HepG2 (cell line): Measurements from ENCODE around the gene TNFRSF6B. TPM values are rescaled to one million over a fixed set of nuclear protein-coding genes. Genes with fewer than 3 reads are reported as not detected.

Source experiments
- BRCA1 ChIP-seq: sonication (generic); formaldehyde crosslinking; IDR thresholded peaks from 2 replicates; pipeline ENCODE4 v1.4.0; 2020; ENCODE audit warnings: missing genetic modification reagents
- DNMT1 ChIP-seq: sonication (generic); formaldehyde crosslinking; IDR thresholded peaks from 2 replicates; pipeline ENCODE4 v1.5.1; 2020; ENCODE audit warnings: mild to moderate bottlenecking, missing genetic modification reagents
- FOXK2 ChIP-seq: fragments of 450-650 bp; IDR thresholded peaks from 2 replicates; pipeline ENCODE4 v1.6.1; 2016
- IKZF1 ChIP-seq: fragments of 450-650 bp; IDR thresholded peaks from 2 replicates; pipeline ENCODE4 v1.7.1; 2016
- KDM2A ChIP-seq: sonication (generic); formaldehyde crosslinking; IDR thresholded peaks from 2 replicates; pipeline ENCODE4 v1.4.0; 2020; ENCODE audit warnings: low read depth, missing genetic modification reagents, borderline replicate concordance
- MXI1 ChIP-seq: IDR thresholded peaks from 3 replicates; pipeline ENCODE4 v1.6.1; 2012; ENCODE audit warnings: low read depth, low read length, inconsistent platforms, borderline replicate concordance
- RERE ChIP-seq: IDR thresholded peaks from 2 replicates; pipeline ENCODE4 v1.6.1; 2016; ENCODE audit warnings: low read depth, missing genetic modification reagents, missing compliant biosample characterization
- ZFP91 ChIP-seq: sonication (generic); formaldehyde crosslinking; IDR thresholded peaks from 2 replicates; pipeline ENCODE4 v1.9.0; 2022; ENCODE audit warnings: missing genetic modification reagents, mild to moderate bottlenecking, borderline replicate concordance
- ZMYM2 ChIP-seq: sonication (generic); formaldehyde crosslinking; IDR thresholded peaks from 2 replicates; pipeline ENCODE4 v1.8.0; 2022; ENCODE audit warnings: mild to moderate bottlenecking, missing genetic modification reagents
- ZNF264 ChIP-seq: sonication (generic); formaldehyde crosslinking; IDR thresholded peaks from 2 replicates; pipeline ENCODE4 v1.4.0; 2020; ENCODE audit warnings: missing genetic modification reagents
- ZNF550 ChIP-seq: sonication (generic); formaldehyde crosslinking; IDR thresholded peaks from 2 replicates; pipeline ENCODE4 v1.4.0; 2020; ENCODE audit warnings: mild to moderate bottlenecking, missing genetic modification reagents, borderline replicate concordance
- ZNF589 ChIP-seq: sonication (generic); formaldehyde crosslinking; conservative IDR thresholded peaks from 2 replicates; pipeline ENCODE4 v1.8.0; 2022; ENCODE audit warnings: mild to moderate bottlenecking, moderate library complexity, missing genetic modification reagents
- polyA plus RNA-seq, 8 experiments: library from polyadenylated mRNA; depleted of rRNA in 3 of 8; stranded (reverse) in 7 of 8; unstranded in 1 of 8; fragments of >200 nt; fragmentation: Illumina TruSeq in 4 of 8; extraction: Trizol in 4 of 8; gene quantifications; 2 replicates each; pipeline versions ENCODE4 v1.2.1 to v1.2.3, GENCODE V29; 2011 to 2016; ENCODE audit warnings: low read depth in 4 of 8, missing spikeins in 1 of 8, mixed read lengths in 1 of 8; ENCODE audit not compliant: insufficient read depth in 1 of 8
- total RNA-seq, 5 experiments: library from RNA; depleted of rRNA; stranded (reverse); fragments of >200 nt; fragmentation: Illumina TruSeq; extraction: Trizol; gene quantifications; 2 replicates each; pipeline ENCODE4 v1.2.3, GENCODE V29; 2016; ENCODE audit warnings: low read depth in 1 of 5
- TF ChIP-seq, protein P1 (sequence below): IDR thresholded peaks from 2 replicates; pipeline ENCODE4 v1.6.1; 2016
- TF ChIP-seq, protein P2 (sequence below): sonication (generic); formaldehyde crosslinking; IDR thresholded peaks from 2 replicates; pipeline ENCODE4 v1.9.0; 2022; ENCODE audit warnings: low read depth, missing genetic modification reagents
- TF ChIP-seq, protein P3 (sequence below): sonication (generic); formaldehyde crosslinking; IDR thresholded peaks from 2 replicates; pipeline ENCODE4 v1.8.0; 2023; ENCODE audit warnings: mild to moderate bottlenecking, missing genetic modification reagents

Gene TNFRSF6B
- total and polyA plus RNA-seq, 2 of the 13 experiments (the other 11 are each of a cell fraction or from before 2014, with no cell fraction given), result 0.24 TPM; not detected in 1

DNA sequence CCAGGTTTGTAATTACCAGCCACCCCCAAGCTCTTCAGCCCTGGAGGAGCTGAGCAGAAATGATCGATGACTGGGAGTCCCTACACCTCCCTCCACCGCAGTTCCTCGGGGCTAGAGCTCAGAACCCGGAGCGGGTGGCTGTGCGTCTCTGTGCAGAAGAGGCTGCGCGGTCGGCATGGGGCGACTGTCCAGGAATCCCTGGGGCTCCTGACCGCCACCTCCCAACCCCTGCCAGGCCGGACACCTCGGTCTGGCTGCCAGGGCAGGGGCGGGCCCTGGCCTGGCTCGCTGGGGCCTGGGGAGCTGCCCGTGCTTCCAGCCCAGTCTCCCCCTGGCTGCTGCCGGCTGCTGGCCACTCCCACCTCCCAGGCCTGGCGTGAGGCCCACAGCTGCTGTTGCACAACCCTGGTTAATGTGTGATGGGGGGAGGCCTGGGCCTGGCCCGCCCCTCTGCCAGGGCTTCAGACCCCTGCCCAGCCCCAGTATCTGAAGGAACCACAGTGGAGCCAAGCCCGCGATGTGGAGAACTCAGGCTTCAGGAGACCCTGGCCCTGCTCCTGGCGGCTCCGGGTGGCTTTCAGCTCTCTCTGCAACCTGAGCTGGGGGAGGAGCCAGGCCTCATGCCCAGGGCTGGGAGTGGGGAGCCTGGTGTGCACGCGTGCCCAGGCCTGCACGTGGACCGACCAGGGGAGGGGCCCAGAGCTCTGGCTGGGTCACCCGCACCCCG lies 44.3 kb downstream of the TNFRSF6B start (continued):
- TF ChIP-seq, protein P1, sequence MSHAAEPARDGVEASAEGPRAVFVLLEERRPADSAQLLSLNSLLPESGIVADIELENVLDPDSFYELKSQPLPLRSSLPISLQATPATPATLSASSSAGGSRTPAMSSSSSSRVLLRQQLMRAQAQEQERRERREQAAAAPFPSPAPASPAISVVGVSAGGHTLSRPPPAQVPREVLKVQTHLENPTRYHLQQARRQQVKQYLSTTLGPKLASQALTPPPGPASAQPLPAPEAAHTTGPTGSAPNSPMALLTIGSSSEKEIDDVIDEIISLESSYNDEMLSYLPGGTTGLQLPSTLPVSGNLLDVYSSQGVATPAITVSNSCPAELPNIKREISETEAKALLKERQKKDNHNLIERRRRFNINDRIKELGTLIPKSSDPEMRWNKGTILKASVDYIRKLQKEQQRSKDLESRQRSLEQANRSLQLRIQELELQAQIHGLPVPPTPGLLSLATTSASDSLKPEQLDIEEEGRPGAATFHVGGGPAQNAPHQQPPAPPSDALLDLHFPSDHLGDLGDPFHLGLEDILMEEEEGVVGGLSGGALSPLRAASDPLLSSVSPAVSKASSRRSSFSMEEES (CRISPR knock-in tag), result peak; percentile 90
- TF ChIP-seq MXI1 (peak; percentile 97), RERE (CRISPR knock-in tag) (peak; percentile 68; the same call in 1 of the 2 replicates), BRCA1 (CRISPR knock-in tag) (peak; percentile 96), FOXK2 (no peak), KDM2A (CRISPR knock-in tag) (peak; percentile 98), IKZF1 (no peak), DNMT1 (CRISPR knock-in tag) (peak; percentile 33; the same call in 1 of the 2 replicates), ZNF264 (peak; percentile 98), ZMYM2 (CRISPR knock-in tag) (peak; percentile 42), ZFP91 (peak; percentile 97), ZNF589 (no peak), ZNF550 (CRISPR knock-in tag) (peak; percentile 69)
- TF ChIP-seq, protein P2, sequence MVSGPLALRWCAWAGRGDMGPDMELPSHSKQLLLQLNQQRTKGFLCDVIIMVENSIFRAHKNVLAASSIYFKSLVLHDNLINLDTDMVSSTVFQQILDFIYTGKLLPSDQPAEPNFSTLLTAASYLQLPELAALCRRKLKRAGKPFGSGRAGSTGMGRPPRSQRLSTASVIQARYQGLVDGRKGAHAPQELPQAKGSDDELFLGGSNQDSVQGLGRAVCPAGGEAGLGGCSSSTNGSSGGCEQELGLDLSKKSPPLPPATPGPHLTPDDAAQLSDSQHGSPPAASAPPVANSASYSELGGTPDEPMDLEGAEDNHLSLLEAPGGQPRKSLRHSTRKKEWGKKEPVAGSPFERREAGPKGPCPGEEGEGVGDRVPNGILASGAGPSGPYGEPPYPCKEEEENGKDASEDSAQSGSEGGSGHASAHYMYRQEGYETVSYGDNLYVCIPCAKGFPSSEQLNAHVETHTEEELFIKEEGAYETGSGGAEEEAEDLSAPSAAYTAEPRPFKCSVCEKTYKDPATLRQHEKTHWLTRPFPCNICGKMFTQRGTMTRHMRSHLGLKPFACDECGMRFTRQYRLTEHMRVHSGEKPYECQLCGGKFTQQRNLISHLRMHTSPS (CRISPR knock-in tag), result peak; percentile 97
- TF ChIP-seq, protein P3, sequence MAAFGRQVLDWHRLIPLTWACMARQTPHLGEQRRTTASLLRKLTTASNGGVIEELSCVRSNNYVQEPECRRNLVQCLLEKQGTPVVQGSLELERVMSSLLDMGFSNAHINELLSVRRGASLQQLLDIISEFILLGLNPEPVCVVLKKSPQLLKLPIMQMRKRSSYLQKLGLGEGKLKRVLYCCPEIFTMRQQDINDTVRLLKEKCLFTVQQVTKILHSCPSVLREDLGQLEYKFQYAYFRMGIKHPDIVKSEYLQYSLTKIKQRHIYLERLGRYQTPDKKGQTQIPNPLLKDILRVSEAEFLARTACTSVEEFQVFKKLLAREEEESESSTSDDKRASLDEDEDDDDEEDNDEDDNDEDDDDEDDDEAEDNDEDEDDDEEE (CRISPR knock-in tag), result 0 out of 2 replicates have a peak, but pooled peaks have one; percentile 49
